Keratinocyte (primary cell): Measurements from ENCODE around the gene ALS2.

Experiments
- EZH2 ChIP-seq: IDR thresholded peaks from one replicate; pipeline ENCODE4 v1.6.1; 2012; ENCODE audit warnings: inconsistent platforms, mild to moderate bottlenecking, low read length, moderate library complexity
- TF ChIP-seq, protein P1 (sequence below), 3 experiments: IDR thresholded peaks in 1 of 3; conservative IDR thresholded peaks in 1 of 3; optimal IDR thresholded peaks in 1 of 3; 2 replicates in 2 of 3; 3 replicates in 1 of 3; pipeline versions ENCODE3 to v1.5.1; 2011; ENCODE audit warnings: low read length in 3 of 3, mild to moderate bottlenecking in 3 of 3, moderate library complexity in 2 of 3, control low read depth in 1 of 3, inconsistent platforms in 1 of 3; ENCODE audit not compliant: insufficient read depth in 2 of 3; ENCODE audit errors: extremely low read depth in 1 of 3

GRCh38 chr2:201656102-201656501 lies 124.6 kb downstream of the ALS2 start:
- TF ChIP-seq, protein P1, sequence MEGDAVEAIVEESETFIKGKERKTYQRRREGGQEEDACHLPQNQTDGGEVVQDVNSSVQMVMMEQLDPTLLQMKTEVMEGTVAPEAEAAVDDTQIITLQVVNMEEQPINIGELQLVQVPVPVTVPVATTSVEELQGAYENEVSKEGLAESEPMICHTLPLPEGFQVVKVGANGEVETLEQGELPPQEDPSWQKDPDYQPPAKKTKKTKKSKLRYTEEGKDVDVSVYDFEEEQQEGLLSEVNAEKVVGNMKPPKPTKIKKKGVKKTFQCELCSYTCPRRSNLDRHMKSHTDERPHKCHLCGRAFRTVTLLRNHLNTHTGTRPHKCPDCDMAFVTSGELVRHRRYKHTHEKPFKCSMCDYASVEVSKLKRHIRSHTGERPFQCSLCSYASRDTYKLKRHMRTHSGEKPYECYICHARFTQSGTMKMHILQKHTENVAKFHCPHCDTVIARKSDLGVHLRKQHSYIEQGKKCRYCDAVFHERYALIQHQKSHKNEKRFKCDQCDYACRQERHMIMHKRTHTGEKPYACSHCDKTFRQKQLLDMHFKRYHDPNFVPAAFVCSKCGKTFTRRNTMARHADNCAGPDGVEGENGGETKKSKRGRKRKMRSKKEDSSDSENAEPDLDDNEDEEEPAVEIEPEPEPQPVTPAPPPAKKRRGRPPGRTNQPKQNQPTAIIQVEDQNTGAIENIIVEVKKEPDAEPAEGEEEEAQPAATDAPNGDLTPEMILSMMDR (optimal IDR thresholded peaks at IDR 0.05 in 1 of 3, IDR thresholded peaks at IDR 0.05 in 1 of 3, conservative IDR thresholded peaks at IDR 0.05 in 1 of 3; ENCODE audit: extremely low read depth in 1 of 3, insufficient read depth in 2 of 3, low read length in 3 of 3), result no peak
- no peak for TF ChIP-seq EZH2
